A673 (cell line): Measurements from ENCODE around the gene PGC. TPM values are rescaled to one million over a fixed set of nuclear protein-coding genes. Genes with fewer than 3 reads are reported as not detected.

Experiments
- BruUV-seq: library from RNA; stranded (reverse); fragments of 400-500 nt; replicated peaks from 2 replicates; lab custom pipeline; 2021; lab: Mats Ljungman, UMichigan
- CTCF ChIA-PET: fragments of 300-600 bp; sonication (Branson Sonifier 250); formaldehyde crosslinking; loops from one replicate; lab custom pipeline; 2022; ENCODE audit warnings: antibody characterized with exemption; lab: Charles Lee
- POLR2A ChIA-PET: fragments of 300-600 bp; sonication (Branson Sonifier 250); formaldehyde crosslinking; loops from one replicate; lab custom pipeline; 2022; ENCODE audit warnings: antibody characterized with exemption; ENCODE audit not compliant: low non-redundant PET; lab: Charles Lee
- DNase-seq: peaks from one replicate; pipeline ENCODE4 v3.0.0-alpha.2; 2015; ENCODE audit warnings: low spot score
- H3K27ac ChIP-seq: fragments of 200-600 bp; sonication (generic); 2 replicates; pipeline ENCODE4 v1.5.1; 2016; ENCODE audit warnings: mixed run types, low read depth, mild to moderate bottlenecking, mixed read lengths, antibody characterized with exemption, low read length; ENCODE audit not compliant: poor library complexity, severe bottlenecking
- H3K27me3 ChIP-seq: fragments of 200-600 bp; sonication (generic); replicated peaks from 2 replicates; pipeline ENCODE4 v1.6.1; 2017; ENCODE audit warnings: mixed run types, low read depth, mild to moderate bottlenecking, mixed read lengths, antibody characterized with exemption, low read length; ENCODE audit not compliant: insufficient read depth, poor library complexity
- H3K36me3 ChIP-seq: fragments of 200-600 bp; sonication (generic); 2 replicates; pipeline ENCODE4 v1.6.1; 2016; ENCODE audit warnings: mixed run types, mild to moderate bottlenecking, mixed read lengths, antibody characterized with exemption, low read length; ENCODE audit not compliant: insufficient read depth, poor library complexity, severe bottlenecking
- H3K4me1 ChIP-seq: fragments of 200-600 bp; sonication (generic); 2 replicates; pipeline ENCODE4 v1.6.1; 2017; ENCODE audit warnings: mixed run types, mild to moderate bottlenecking, mixed read lengths, antibody characterized with exemption, low read length; ENCODE audit not compliant: insufficient read depth, poor library complexity, severe bottlenecking
- H3K4me3 ChIP-seq: fragments of 200-600 bp; sonication (generic); 2 replicates; pipeline ENCODE4 v1.5.1; 2016; ENCODE audit warnings: low read depth, mixed run types, mild to moderate bottlenecking, mixed read lengths, low read length; ENCODE audit not compliant: poor library complexity, severe bottlenecking
- H3K9me3 ChIP-seq: fragments of 200-600 bp; sonication (generic); 2 replicates; pipeline ENCODE4 v1.6.1; 2016; ENCODE audit warnings: mixed run types, low read depth, mild to moderate bottlenecking, mixed read lengths, antibody characterized with exemption, low read length; ENCODE audit not compliant: poor library complexity, severe bottlenecking
- EZH2 ChIP-seq: fragments of 200-600 bp; sonication (generic); IDR thresholded peaks from 2 replicates; pipeline ENCODE4 v1.6.1; 2017; ENCODE audit warnings: borderline replicate concordance, low read depth, mild to moderate bottlenecking, mixed read lengths, antibody characterized with exemption, low read length; ENCODE audit not compliant: poor library complexity, severe bottlenecking
- intact Hi-C: fragments of 100-400 bp; cut with micrococcal nuclease; formaldehyde crosslinking; loops from one replicate; pipeline ENCODE4 v1.10.0; 2022; ENCODE audit not compliant: unreplicated experiment
- total RNA-seq: library from RNA; stranded (reverse); gene quantifications from 2 replicates; pipeline ENCODE4 v1.2.3, GENCODE V29; 2021
- TF ChIP-seq, protein P1 (sequence below): fragments of 300-800, 200-600 bp; sonication (generic); conservative IDR thresholded peaks from 2 replicates; pipeline ENCODE4 v1.5.1; 2017; ENCODE audit warnings: low read depth, mild to moderate bottlenecking, antibody characterized with exemption, low read length, moderate library complexity, mixed read lengths

Gene PGC
- total RNA-seq, 1 experiment from 2014 or later = not detected

DNA sequence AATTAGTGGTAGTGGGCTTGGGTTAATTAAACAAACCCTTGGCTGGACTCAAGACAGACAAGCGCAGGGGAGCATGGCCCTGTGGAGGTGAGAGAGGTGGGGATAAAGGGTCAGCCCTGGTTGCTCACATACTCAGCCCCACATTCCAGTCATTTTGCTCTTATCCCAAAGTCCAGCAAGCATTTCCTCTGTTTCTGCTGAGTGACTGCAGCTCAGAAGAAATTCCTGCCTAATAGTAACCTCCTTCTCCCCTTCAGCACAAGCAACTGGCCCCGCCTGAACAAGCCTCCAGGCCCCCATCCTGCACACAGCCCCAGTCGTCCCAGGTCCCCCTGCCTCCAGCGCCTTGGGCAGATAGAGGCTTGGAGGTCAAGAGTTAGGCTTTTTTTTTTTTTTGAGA, 8.2 kb downstream of the PGC start:
- no peak for TF ChIP-seq EZH2
- TF ChIP-seq, protein P1, sequence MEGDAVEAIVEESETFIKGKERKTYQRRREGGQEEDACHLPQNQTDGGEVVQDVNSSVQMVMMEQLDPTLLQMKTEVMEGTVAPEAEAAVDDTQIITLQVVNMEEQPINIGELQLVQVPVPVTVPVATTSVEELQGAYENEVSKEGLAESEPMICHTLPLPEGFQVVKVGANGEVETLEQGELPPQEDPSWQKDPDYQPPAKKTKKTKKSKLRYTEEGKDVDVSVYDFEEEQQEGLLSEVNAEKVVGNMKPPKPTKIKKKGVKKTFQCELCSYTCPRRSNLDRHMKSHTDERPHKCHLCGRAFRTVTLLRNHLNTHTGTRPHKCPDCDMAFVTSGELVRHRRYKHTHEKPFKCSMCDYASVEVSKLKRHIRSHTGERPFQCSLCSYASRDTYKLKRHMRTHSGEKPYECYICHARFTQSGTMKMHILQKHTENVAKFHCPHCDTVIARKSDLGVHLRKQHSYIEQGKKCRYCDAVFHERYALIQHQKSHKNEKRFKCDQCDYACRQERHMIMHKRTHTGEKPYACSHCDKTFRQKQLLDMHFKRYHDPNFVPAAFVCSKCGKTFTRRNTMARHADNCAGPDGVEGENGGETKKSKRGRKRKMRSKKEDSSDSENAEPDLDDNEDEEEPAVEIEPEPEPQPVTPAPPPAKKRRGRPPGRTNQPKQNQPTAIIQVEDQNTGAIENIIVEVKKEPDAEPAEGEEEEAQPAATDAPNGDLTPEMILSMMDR = no peak
- no TSS peak for BruUV-seq
- ChIA-PET CTCF (no interaction called here), POLR2A (no interaction called here)
- intact Hi-C loops = no loop called here
- Histone ChIP-seq H3K4me1 (peaks cover 9% of the 10 kb centered on the region), H3K27ac (no peak overlapping the region), H3K27me3 (no peaks in the 10 kb centered on the region), H3K9me3 (no peaks in the 10 kb centered on the region), H3K4me3 (no peak overlapping the region), H3K36me3 (no peaks in the 10 kb centered on the region)
- no peak for DNase-seq

DNA sequence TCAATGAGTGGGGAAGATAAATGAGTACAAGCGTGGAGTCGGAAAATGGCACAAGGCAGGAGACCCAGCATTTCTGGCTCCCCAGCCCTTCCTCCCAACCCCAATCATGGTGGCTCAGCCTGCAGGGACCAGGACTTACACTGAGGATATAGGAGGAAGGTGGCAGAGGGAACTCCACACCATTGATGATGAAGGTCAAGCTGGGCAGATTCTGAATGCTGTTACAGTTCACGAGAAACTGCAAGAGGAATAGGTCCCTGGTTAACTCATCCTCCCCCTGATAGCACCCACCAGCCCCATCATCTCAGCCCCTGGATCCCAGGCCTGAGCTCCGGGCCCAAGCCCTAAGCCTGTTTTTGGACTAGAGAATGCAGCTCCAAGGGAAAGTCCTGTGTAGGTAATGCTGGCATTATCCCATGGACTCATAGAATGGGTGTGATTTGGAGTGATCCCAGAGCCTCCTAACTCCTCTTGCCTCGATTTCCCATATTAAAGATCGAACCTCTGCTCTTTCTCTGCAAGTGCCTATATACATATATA, 9.5 kb downstream of the PGC start:
- ChIA-PET POLR2A (no interaction called here), CTCF (no interaction called here)
- H3K4me3 ChIP-seq = no peak overlapping the region
- H3K36me3 ChIP-seq = no peaks in the 10 kb centered on the region
- TF ChIP-seq EZH2 = no peak
- TF ChIP-seq, protein P1 = no peak
- no TSS peak for BruUV-seq
- DNase-seq = no peak
- peaks cover 22% of the 10 kb centered on the region for H3K4me1 ChIP-seq
- no peaks in the 10 kb centered on the region for H3K27me3 ChIP-seq
- intact Hi-C loops = no loop called here
- H3K9me3 ChIP-seq = no peaks in the 10 kb centered on the region
- no peak overlapping the region for H3K27ac ChIP-seq

DNA sequence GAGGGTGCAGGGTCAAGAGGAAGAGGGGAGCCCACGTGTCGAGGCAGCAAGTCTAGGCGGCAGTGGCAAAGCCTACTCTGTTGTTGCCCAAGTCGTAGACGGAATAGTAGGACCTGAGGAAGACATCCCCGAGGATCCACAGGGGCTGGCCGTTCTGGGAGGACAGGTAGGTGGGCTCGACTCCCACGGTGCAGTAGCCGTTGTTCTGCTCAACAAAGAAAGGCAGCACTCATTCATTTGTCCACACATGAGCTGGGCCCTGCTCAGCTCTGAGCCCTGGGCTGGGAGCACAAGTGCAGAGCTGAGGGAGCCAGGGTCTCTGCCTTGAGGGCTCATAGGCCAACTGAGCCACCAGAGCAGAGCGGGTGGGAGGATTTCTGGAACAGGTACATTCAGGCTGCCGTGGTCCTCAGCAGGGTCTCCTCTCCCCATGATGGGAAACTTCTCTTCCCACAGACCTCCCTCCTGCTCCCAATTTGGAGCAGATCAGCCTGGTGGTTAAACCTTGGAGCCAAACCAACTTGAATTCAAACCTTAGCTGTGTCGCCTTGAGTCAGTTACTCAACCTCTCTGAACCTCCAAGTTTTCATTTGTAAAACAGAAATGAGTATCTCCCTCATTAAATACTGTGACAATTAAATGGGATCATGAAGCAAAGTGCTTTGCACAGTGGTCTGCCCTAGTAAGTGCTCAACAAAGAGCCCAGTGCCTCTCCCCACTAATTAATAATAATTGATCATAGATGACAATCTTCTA, 10.2 kb downstream of the PGC start:
- Histone ChIP-seq H3K4me1 (peaks cover 26% of the 10 kb centered on the region), H3K27me3 (no peaks in the 10 kb centered on the region), H3K27ac (no peak overlapping the region), H3K4me3 (no peak overlapping the region), H3K36me3 (no peaks in the 10 kb centered on the region), H3K9me3 (no peaks in the 10 kb centered on the region)
- ChIA-PET POLR2A (no interaction called here), CTCF (interaction anchor here (2.0 kb wide), 1 partner anchor 50 kb away, joined by 4 read pairs; the partner anchor contains the start of gene TOMM6)
- intact Hi-C loops = no loop called here
- DNase-seq = no peak
- no TSS peak for BruUV-seq
- TF ChIP-seq, protein P1 = no peak
- TF ChIP-seq EZH2 = no peak
